ENCODE measurements around the gene ERBB4.

ERBB4 gene

DNA sequence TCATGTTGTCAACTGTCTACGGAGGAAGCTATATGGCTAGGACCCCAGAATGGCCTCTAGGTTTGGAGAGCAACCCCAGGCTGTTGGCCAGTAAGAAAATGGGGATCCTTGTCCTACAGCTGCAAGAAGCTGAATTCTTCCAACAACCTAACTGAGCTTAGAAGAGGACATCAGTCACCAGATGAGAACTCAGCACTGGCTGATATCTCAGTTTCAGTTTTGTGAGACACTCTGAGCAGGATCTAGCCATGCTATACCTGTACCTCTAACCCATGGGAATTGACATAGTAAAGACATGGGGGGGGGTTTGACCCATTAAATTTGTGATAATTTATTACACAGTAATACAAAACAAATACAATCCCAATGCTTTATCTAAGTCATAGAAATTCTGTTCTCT lies 312.5 kb downstream of the ERBB4 start:
- TF ChIP-seq, protein P1, sequence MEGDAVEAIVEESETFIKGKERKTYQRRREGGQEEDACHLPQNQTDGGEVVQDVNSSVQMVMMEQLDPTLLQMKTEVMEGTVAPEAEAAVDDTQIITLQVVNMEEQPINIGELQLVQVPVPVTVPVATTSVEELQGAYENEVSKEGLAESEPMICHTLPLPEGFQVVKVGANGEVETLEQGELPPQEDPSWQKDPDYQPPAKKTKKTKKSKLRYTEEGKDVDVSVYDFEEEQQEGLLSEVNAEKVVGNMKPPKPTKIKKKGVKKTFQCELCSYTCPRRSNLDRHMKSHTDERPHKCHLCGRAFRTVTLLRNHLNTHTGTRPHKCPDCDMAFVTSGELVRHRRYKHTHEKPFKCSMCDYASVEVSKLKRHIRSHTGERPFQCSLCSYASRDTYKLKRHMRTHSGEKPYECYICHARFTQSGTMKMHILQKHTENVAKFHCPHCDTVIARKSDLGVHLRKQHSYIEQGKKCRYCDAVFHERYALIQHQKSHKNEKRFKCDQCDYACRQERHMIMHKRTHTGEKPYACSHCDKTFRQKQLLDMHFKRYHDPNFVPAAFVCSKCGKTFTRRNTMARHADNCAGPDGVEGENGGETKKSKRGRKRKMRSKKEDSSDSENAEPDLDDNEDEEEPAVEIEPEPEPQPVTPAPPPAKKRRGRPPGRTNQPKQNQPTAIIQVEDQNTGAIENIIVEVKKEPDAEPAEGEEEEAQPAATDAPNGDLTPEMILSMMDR (IDR thresholded peaks at IDR 0.05; ENCODE audit: low read depth, low read length), result no peak

DNA sequence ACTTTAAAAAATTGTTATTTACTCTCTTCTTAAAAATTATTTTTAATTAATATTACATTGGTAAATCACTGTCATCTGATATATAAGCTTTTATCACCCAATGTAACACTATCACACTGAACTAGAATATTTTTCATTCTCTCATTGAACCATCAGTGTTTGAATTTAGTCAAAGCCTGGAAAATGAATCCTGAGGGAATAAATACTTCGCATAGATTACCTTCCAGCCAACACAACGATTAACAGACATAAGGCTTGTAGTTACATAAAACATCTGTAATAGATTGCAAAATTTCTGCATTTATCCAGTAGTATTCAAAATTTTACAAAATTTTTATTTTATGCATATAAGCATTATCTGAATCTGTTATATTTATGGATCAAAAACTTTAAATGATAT lies 314.9 kb downstream of the ERBB4 start:
- DNase-seq (ENCODE audit: extremely low read depth, low read depth), result no peak
- TF ChIP-seq, protein P1 (IDR thresholded peaks at IDR 0.05; ENCODE audit: low read depth, low read length), result no peak

More for the DNA sequence above, 312.5 kb downstream of the ERBB4 start:
- no peak for DNase-seq (ENCODE audit: extremely low read depth, low read depth)

DNA sequence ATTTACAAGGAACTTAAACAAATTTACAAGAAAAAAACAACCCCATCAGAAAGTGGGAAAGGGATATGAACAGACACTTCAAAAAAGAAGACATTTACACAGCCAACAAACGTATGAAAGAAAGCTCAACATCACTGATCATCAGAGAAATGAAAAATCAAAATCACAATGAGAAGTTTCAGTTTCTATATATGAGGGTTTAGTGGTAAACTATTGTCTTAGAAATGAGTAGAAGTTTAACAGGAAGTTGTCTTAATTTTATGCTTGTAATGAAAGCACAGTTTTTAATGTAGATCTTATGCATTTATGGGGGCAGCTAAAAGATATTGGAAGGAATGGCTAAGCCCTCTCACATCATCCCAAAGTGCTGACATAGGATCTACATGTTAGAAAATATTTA lies 325.4 kb downstream of the ERBB4 start:
- TF ChIP-seq, protein P1 (IDR thresholded peaks at IDR 0.05; ENCODE audit: low read depth, low read length), result no peak
- DNase-seq (ENCODE audit: extremely low read depth, low read depth), result no peak

DNA sequence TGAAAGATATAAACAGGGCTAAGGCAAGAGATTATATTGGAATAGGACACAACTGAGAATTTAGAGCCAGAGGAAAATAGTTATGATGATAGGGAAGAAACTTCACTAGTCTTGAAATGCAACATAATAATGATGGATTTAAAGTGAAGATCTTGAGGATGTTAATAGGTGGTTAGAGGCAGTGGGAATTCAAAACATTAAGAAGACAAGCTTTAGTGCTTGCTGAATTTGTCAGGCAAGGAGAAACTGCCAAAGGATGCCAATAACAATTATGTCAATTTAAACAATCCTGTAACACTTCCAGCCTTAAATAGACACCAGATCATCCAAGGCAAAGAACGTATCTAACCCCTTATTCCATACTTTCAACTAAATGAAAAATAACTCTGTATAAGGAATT lies 330.1 kb downstream of the ERBB4 start:
- TF ChIP-seq, protein P1 (IDR thresholded peaks at IDR 0.05; ENCODE audit: low read depth, low read length), result no peak
- DNase-seq (ENCODE audit: extremely low read depth, low read depth), result no peak

DNA sequence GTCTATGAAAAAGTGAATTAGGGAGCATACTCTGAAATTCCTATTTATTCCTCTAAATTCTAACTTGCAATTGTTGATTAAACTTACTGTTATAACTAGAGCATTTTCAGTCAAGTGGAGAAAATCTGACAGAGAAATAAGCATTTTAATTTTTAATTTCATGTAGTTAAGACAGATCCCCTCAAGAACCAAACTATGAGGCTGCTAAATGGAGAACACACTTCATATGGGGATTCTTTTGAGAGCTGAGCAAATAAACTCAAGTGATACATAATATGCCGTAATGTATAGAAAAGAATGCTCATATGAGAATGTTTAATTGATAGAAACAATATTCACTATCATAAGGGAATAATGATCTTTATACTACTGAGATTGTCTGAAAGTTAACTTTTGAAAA lies 340.8 kb downstream of the ERBB4 start:
- DNase-seq (ENCODE audit: extremely low read depth, low read depth), result no peak
- TF ChIP-seq, protein P1 (IDR thresholded peaks at IDR 0.05; ENCODE audit: low read depth, low read length), result no peak

DNA sequence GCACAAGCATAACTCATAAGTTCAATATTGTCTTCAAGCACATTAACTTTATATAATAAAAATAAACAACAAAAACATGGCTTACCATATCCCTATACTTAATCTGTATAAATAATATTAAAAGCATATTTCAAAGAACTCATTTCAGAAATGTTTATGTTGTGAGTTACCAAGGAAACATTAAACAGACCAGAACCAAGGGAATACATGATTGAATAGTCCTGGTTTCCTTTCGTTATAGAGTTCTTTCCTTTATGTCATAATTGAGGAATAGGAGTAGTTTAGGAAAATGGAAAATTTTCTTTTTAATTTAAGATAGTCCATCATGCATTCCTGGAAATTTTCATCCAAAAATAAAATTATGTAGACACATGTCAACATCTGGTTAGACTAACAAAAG lies 343.0 kb downstream of the ERBB4 start:
- DNase-seq (ENCODE audit: extremely low read depth, low read depth), result no peak

DNA sequence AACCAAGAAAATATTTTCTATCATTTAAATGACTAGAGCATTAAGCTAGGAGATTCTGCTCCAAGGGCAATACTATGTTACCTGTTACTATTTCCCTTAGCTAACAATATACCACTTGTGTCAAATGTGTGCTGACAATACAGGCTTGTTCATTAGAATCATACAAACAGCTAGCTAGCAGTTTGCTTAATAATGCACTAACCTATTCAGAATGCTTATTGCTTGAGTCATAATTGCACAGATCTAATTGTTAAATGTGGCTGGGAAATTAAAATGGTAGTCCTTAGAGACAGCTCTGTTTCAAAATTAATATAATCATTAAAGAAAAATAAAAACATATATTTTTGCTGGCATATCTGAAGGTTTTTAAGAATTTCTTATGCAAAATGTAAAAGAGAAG lies 344.2 kb downstream of the ERBB4 start:
- TF ChIP-seq, protein P1 (IDR thresholded peaks at IDR 0.05; ENCODE audit: low read depth, low read length), result no peak
- no peak for DNase-seq (ENCODE audit: extremely low read depth, low read depth)

More for the DNA sequence above, 343.0 kb downstream of the ERBB4 start:
- TF ChIP-seq, protein P1 (IDR thresholded peaks at IDR 0.05; ENCODE audit: low read depth, low read length), result no peak

Data from AG09319 (cell line).